DLD1 (cell line): ENCODE data around the gene MBP.

Experiments
- in situ Hi-C: cut with HindIII; loops from 2 replicates; pipeline ENCODE4 v1.10.0; 2017; ENCODE audit warnings: low sequenced_read_pairs

The MBP gene

DNA sequence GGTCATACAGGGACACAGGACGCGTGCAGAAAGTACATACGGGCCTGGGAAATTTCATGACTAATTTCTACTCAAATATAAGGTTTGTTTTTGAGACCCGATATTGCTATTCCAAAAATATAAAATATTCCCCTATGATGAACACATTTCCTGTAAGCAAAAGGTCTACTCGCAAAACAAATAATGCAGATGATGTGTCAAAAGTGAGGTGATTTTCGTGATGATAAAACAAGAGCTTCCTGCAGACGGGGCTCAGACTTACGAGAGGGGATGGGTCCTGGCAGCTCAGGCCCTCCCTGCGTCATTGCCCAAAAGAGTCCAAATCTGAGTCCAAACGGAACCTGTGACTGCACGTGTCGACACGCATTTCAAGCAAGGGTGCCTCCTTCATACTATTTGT, 62.7 kb downstream of the MBP start:
- in situ Hi-C loops = no loop called here

GRCh38 chr18:77069482-77069881, 63.1 kb downstream of the MBP start:
- in situ Hi-C loops = no loop called here

GRCh38 chr18:77068321-77069312, 64.0 kb downstream of the MBP start:
- in situ Hi-C loops = no loop called here

DNA sequence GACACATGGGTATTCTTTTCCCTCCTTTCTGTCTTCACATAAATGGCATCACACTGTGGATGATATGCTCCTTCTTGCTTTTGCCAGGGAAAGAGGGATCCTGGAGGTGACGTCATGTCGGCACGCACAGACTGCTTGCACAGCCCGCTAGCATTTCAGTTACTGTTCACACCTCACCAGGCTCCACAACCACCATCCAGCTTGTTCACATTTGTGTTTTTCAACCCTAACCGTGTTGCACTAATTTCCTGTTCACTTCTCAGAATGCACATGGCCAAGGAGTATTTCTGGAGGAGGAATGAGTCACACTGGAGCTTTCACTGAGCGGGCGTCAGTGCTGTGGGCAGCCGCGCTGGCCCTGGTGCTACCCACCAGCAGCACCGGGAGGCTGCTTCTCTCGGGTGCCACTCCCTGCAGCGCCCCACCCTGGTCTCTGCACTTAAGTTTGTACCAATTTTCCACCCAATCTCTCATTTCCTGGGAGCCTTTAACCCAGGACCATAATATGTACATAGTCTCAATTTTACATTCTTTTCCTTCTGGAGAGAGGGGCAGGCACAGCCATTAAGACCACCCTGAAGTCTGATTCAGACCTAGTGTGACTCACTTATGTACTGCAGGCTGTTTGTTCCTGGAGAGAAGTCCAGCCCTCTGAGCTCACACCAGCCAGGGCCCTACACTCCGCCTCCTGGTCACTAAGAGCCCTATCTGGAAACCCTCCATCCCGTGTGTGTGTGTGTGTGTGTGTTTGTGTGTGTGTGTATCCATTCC, 65.1 kb downstream of the MBP start:
- in situ Hi-C loops = no loop called here

DNA sequence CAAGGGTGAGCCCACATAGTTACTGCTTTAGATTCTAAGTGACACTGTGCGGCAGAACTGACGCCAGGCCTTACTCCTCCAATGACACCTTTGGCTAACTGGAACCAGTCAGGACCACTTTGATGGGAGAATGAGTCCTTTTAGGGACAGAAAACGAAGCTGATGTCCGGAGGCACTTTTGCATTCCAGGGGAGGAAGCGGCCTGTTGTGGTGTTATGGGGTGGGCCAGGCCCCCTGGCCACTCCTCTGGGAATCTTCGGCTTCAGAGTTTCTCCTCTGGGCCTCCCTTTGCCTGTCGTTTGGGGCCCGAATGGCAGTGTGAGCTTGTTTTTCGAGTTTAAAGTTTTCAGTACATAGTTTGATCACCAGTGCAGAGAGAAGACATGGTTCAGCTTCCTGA, 65.9 kb downstream of the MBP start:
- in situ Hi-C loops = no loop called here

- in situ Hi-C loops = no loop called here
These were observed 66.5 kb downstream of the MBP start for GRCh38 chr18:77066101-77066500.

DNA sequence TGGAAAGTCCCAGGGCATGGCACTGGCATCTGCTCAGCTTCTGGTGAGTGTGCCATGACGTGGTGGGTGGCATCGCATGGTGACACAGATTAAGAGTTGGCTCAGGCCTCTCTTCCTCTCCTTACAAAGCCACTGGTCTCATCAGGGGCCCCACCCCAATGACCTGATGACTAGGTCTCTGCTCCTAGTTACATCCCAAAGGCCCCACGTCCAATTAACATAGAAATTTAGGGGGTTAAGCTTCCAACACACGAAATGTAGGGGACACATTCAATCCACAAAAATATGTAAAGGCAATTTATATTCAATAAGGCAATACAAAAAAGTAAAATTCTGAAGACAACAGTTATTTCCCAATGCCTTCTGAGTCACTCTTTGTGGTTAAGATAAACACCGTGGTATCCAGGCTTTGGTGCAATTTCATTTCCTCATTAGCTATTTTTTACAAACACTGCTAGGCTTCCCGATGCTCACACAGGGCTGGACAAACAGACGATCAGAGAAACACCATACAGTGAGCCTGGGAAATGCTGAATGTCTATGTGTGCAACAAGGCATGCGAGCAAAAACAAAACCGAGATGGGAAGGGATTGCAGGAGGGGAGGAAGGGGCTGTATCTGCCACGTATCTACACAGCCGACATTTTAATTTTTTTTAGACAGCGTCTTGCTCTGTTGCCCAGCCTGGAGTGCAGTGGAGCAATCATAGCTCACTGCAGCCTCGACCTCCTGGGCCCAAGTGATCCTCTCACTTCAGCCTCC, 67.2 kb downstream of the MBP start:
- in situ Hi-C loops = no loop called here

DNA sequence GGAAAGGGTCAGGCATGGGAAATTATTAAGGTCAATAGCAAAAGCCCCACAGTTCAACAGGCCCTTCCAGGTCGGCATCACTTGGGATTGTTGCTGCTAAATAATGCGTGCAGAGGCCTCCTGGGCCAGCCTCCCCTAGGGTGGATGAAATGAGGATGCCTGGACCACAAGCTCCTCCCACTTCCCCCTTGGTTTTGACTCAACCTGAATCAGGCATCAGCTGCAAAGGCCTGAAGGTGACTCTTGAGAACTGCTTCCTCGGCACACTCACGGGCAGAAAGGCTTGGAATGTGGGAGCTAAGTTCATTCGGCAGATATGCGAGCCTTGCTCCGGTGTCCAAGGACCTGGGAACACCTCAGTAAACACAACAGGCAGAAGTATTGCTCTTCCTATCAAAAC, 69.3 kb downstream of the MBP start:
- in situ Hi-C loops = no loop called here

- in situ Hi-C loops = no loop called here
These were observed 70.0 kb downstream of the MBP start for GRCh38 chr18:77062518-77063003.

GRCh38 chr18:77061946-77062517, 70.6 kb downstream of the MBP start:
- in situ Hi-C loops = no loop called here

DNA sequence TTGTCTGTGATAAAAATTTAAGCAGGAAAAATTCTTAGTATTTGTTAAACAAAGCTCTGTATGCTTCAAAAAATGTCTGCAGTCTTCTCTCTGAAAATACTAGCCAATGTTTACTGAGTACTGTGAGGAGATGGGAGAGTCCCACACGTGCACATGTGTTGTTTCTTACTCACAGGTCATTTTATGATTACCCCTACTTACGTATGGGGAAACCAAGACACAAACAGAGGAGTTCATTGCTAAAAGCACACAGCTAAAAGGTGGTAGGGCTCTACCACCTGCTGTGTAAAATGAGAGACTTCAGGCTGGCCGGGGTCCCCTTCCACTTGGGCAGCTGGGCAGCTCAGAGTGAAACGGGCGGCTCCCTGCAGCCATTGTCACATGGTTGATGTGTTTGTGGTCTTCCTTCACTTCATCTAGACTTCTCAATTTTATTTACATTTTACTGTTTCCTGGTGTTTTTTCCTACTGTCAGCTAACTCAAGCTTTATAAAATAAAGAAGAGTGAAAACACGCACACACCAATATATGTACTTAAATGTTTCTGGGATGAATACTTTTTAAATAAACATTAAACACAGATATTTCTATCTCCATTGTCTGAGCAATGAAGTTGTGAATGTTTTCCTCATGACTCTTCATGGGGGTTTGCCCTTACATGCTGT, 71.2 kb downstream of the MBP start:
- in situ Hi-C loops = no loop called here

- in situ Hi-C loops = no loop called here
These were observed 72.4 kb downstream of the MBP start for GRCh38 chr18:77060151-77060550.

DNA sequence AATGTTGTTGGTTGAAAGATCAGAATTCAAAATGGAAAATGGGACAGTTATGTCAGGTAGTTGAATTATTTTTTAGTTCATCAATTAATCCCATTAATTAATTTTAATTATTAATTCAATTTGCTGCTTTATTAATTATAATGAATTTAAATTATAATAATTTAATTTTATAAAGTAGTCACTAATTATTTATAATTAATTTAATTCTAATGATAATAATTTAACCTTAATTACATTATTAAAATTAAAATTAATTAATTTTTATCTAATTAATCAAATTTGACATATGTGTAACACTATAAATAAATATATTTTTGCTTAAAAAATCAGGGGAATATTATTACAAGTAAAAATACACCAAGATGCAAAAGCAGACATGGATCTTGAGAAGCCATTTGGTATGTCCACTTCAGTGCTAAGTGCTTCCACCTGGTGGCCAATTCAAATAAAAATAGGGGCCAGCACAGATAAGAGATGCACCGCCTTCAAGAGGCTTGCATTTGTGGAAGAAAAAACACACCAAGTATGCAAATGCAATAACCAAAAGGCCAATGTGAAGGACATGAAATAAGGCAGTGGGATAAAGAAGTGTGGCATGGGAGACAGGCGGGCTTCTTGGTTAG, 73.2 kb downstream of the MBP start:
- in situ Hi-C loops = no loop called here

DNA sequence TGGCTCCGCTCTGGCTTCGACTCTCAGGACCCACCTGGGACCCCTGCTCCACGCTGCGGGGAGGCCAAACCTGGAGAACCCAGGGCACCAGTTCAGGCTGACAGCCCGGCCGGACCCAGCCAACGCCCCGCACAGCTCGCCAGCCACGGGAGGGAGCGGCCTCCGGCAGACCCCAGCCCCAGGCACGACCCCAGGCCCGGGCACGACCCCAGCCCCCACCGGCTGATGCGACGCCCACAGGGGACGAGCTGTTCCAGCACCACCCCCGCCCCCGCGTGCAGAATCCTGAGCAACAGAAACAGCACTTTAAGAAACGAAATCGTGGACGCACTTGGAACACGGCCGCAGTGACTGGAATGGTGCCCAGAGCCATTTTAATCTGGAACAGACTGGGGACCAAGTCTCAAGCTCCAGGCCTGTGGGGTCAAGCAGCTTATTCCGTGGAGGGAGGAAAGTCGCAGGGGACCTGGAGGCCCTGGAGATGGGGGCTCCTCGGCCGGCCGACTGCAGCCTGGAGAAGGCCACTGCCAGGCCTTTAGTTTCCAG, 74.2 kb downstream of the MBP start:
- in situ Hi-C loops = no loop called here

- in situ Hi-C loops = no loop called here
These were observed 75.6 kb downstream of the MBP start for GRCh38 chr18:77057006-77057395.

DNA sequence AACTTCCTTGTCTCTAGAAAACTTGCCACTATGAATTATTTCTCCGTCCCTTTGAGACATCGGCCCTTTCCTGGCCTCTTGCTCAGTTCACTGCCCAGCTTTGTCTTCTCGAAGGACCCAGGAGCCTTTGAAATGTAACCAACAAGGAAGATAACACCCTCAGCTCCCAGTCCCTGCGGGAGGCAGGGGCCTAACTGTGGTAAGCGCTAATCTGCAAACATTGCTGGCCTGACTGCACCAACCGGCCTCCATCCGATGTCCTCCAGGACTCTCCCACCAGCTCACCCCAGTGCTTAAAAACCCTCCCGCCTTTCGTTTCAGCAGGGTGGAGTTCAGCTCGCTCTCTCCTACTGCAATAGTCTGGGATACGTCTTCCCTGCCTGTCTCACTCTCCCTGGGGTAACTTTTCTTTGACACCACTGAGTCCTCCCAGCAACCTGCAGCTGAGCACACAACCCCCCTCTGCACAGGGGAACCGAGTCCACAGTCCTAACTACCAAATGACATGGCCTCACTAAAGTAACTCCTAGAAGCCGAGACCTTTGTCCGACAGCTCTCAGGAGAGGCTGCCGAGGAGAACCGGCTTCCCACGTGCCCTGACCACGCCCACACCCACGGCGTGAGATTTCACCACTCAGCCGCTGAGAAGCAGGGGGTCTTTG, 76.1 kb downstream of the MBP start:
- in situ Hi-C loops = no loop called here

GRCh38 chr18:77055429-77056300, 76.9 kb downstream of the MBP start:
- in situ Hi-C loops = no loop called here
